Activated CD4-positive, CD25-positive, alpha-beta regulatory T cell treated with anti-CD3 and anti-CD28 coated beads, Interleukin-2, amount 50 U/mL, for 16 hours (primary cell): ENCODE measurements around the gene MOAP1.
A peak's percentile ranks its signal among the peaks of the same experiment; 100 is the strongest.
"Not testable (repeated sequence)": the region's sequence is repeated elsewhere in the genome, so short reads cannot be mapped to it uniquely, and the experiment has no call there.

Experiments
- DNase-seq: peaks from one replicate; pipeline ENCODE4 v3.0.0-alpha.2; 2020; ENCODE audit warnings: low read depth, low spot score

MOAP1 gene, protein sequence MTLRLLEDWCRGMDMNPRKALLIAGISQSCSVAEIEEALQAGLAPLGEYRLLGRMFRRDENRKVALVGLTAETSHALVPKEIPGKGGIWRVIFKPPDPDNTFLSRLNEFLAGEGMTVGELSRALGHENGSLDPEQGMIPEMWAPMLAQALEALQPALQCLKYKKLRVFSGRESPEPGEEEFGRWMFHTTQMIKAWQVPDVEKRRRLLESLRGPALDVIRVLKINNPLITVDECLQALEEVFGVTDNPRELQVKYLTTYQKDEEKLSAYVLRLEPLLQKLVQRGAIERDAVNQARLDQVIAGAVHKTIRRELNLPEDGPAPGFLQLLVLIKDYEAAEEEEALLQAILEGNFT

DNA sequence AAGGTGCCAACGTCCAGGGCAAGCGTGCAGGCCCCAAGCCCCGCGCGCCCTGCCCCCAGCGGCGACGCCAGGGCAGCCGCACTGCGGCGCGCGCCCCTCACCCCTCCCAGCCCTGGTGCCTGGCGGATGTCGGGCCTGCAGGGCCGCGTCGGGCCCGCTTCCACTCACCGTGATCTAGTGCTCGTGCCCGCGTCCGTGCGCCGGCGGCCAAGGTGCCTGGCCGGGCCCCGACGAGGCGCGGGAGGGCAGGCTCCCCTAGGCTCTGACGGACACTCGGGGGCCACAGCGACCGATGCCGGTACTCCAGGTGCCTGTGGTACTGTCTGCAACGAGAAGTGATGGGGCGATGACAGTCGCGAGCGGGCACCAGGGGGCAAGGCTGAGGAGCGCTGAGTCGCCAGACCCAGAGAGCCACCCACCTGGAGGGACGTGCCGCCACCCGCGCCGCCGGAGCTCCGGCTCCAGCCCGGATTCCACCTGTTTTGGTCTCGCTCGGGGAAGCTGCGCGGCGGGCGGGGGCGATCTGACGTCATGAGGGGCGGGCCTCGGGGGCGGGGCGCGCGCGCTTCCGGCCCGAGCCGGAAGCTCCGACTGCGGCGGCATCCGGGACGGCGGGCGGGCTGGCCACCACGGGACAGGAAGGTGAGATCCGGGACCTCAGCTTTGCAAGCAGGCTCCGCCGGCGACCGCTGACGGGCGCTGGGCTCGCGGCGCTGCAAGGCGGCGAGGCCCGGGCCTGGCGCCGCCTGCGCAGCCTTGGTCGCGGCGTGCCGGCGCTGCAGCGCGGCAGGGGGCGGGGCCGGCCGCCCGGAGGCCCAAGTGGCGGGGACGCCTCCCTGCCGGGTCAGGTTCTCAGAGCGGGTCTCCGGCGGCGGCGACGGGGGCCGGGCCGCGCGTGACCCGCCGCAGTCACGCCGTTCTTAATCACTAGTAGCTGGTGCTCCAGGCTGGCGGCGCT lies at the start of gene MOAP1, which contains the start of gene LYSET:
Gene MOAP1 (minus strand): TSS at position 507 of the 958 bp plus-strand sequence. CDS start 655 bp downstream, outside the sequence.
Gene LYSET (plus strand): TSS at position 927 of the 958 bp plus-strand sequence. CDS start 89 bp downstream, outside the sequence.
- peak; percentile 76 for DNase-seq

DNA sequence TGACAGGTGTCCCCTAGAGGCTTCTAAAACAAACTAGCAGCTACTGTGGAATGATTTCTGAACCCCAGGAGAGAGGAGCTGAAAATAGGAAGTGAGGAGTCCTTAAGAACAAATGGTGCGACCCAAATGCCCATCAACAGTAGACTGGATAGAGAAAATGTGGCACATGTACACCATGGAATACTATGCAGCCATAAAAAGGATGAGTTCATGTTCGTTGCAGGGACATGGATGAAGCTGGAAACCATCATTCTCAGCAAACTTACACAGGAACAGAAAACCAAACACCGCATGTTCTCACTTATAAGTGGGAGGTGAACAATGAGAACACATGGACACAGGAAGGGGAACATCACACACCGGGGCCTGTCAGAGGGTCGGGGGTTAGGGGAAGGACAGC lies 48.4 kb upstream of the MOAP1 start:
- not testable (repeated sequence) for DNase-seq

DNA sequence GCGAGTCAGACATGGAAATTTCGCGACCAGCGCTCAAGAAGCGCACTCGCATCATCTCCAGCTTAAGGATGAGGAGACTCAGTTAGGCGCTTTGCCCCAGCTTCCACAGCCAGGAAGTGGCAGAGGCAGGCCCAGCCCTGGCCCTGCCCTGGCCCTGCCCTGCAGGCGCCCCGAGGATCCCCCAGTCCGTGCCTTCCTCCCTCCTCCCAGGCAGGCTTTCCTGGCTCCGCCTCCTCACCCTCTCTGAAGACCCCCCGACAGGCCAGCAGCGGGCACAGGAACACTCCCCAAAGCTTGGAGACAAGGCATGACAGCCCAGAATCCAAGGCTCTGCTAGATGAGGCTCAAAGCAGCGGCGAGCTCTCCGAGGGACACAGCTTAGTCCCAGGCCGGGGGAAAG lies 47.5 kb upstream of the MOAP1 start:
- DNase-seq = no peak

DNA sequence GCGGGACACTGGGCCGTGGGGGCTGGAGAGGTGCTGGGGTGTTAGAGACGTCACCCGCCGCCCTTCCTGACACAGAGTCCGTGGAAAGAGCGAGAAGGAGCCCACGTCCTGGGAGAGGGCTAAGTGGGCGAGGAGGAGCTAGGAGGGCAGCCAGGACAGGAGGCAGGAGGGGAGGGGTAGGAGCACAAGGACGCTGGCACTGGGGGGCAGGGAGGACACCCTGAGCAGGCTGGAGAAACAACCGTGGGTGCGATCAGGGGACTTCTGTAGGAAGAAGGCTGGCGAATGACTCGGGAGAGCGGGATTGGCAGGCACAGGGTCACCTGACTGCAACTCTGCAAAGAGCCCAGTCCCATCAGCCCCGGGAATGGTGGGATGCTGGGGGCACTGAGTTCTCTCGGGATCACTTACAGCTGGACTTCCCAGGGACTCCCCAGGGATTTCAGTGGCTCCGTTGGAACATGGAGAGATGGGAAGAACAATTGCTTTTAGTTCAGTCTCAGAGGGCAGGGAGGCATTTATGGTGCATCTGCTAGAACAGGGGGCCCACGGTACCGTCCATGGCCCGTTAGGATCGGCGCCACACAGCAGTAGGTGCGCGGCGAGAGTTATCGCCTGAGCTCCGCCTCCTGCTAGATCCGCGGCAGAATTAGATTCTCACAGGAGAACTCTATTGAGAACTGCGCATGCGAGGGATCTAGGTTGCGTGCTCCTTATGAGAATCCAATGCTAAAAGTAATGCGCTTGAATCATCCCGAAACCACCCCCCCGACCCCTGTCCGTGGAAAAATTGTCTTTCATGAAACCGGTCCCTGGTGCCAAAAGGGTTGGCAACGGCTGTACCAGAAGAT lies 46.7 kb upstream of the MOAP1 start:
- DNase-seq = no peak

DNA sequence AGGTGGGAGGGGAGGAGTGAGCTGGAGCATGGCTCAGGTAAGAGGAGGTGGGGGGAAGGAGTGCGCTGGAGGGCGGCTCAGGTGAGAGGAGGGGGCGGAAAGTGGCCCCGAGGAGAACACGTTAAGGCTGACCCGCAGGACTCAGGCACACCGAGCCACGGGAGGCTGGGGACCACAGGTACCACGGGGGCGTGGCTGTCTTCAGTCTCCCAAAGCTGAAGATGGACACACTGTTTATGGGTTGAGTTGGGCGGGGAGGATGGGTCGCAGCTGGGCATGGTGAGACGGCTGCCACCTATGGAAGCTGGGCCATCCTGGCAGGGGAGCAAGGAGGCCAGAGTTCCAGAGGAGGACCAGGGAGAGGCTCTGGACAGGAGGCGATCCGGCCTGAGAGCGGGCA lies 45.8 kb upstream of the MOAP1 start:
- no peak for DNase-seq

DNA sequence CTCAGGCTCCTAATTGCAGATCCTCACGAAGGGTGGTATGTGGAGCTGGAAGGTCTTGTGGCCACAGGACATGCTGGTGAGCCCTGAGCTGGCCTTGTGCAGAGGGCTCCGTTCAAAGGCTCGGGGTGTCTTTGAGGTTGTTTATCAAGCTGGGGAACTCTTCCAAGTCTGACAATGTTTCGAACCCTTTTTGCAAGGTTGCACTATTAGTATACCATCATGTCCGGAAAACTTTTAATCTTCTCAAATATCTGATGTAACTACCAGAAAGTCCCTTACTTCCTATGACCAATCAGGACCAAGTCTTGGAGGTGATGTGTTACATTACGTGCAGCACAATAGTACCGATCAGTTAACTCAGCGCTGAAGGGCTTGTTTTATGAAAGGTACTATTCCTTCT lies 43.9 kb upstream of the MOAP1 start:
- no peak for DNase-seq

DNA sequence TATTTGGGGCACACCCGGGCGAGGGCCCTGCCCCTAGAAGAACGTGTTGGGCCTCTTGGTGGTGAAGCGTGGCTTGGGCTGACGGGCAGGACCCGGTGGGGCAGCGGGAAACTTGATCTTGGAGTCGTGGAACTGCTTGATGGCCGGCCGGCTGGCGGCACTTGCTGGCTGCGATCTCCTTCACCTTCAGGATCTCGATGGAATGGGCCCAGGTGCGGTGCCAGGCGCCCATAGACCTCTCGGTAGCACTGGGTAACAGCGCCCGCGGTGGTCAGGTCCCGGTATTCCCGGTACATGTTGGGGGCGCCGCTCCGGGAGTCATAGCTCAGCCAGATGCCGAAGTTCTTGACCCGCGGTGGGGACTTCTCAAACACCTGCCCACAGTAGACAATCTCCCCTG lies 38.9 kb upstream of the MOAP1 start:
- no peak for DNase-seq

DNA sequence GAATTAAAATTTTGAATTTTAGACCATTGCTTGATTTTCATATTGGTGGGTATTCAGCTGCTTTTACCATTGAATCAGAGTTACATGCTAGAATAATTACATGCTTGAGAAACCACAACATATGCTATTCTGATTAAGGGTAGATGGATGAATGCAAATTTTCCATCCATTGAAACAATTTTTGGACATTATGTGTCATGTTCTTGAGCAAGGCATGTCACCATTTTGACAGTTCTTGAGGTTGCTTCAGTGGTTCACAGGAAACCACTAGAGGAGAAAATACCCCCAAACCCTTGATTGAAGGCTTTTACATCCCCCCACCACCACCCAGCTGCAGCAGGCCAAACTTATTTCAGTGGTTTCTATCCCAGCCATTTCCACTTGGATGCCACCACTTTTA lies 35.8 kb upstream of the MOAP1 start:
- no peak for DNase-seq

DNA sequence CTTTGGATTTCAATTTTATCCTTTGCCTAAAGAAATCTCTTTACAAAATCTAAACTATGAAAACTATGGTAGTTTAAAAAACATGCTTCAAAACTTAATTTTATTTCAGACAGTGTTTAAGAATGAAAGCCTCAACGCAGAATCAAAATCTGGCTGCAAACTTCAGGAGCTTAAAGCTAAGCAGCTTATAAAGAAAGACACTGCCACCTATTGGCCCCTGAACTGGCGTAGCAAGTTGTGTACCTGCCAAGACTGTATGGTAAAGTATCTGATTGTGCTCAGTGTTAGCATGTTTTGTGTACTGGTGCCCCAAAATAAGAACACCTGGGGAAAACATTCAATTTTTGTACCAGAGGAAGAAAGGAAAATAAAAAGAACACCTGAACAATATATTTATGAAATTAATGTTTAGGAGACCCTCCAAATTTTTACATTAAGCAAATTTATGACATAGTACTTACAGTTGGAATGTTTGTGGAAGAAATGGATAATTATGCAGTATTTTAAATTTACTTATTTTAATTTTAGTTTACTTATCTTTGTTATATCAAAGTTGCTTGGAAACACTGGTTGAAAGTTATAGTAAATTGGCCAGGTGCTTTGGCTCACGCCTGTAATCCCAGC lies 34.5 kb upstream of the MOAP1 start:
- DNase-seq = peak; percentile 18

DNA sequence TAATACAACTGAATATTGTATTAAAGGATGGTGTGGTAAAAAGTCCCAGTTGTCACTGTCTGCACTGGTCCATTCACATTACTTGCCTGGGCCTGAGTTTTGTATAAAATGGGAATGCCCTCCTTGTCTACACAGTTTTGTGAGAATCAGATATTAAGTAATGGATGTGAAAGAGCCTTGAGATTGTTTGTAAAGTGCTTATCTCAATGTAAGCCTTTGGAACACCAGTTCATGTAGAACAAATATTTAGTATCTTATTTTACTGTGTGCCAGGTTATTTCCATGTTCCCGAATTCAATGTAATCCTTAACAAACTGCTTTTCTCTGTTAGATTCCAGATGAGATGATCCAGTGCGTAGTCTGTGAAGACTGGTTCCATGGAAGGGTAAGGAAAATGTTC lies 29.9 kb upstream of the MOAP1 start:
- no peak for DNase-seq

DNA sequence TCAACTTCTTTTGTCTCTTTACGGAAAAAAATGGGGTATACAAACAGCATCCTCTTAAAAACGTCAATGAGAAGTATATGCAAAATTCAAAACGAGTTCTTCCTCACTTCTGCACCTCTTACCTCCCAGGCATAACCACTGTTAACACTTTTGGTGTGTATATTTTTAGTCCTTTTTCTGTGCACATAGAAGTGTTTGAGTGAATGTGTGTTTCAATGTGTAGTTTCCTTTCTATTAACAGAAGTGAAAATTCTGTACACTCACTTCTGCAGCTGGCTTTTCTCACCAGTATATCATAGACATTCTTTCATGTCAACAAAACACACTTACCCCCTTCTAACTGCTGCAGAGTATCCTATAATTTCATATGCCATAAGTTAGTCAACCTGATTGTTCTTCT lies 27.7 kb upstream of the MOAP1 start:
- no peak for DNase-seq

DNA sequence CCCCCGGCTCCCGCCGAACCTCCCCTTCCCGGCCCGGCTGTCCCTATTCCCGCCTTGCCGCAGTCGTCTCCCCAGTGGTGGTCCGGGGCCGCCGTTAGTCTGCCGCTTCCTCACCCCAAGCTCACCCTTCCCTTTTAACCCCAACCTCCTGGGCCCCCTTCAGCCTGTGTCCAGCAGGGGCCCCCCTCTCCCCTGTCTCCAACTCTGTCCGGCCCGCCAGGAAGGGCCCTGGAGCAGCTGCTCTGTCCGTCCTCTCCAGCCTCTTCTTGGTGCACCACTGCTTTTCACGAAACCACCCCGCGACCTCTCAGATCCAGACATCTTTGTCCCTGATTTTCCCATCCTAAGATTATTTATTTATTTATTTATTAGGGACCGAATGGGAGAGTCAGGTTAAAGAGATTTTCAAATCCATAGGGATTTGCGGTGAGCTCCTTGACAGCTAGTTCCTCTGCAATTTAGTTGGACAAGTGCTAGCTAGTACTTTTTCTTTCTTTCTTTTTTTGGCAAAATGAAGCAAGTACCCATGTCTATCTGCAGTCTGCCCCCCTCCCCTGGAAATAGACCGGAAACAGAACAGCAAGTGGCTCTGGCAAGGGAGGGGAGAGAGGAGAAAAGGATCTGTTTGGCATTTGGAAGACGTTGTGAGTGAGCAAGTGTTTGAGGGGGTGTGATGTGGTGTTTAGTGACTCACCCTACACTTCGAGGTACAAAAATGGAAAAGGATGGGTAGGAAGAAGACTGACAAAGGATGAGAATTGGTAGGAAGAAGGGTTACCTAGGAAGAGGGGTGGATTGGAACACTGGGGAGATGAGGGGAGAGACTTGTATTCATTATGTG lies 23.0 kb upstream of the MOAP1 start:
- no peak for DNase-seq

DNA sequence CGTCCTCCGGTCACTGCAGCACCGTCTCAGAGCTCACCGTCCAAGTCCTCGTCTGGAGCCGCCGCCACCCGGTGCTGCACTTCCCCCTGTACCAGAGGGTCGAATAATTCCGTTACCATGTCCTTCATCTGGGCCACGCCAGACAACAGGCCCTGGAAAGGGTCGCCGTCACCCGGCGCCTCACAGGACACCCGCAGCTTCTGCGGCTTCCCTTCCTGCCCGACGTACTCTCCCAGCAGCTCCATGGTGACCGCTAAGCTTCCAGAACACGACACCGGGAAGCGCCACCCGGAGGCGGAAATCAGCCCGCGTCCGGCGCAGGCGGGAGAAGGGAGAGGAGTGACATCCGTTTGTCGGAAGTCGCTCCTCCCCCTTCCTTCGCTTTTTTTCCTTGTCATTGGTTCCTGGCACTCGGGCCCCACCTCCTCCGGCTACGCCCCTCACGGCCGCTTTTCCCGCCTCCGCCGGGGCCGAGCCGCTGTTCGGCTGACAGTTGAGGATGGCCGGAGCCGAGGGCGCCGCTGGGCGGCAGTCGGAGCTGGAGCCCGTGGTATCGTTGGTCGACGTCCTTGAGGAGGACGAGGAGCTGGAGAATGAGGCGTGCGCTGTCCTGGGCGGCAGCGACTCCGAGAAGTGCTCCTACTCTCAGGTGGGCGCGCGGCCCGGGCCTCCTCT lies 22.2 kb upstream of the MOAP1 start, which contains the start of the genes GON7 and UBR7:
Gene GON7 (minus strand): TSS at position 273 of the 675 bp plus-strand sequence. CDS start 28 bp downstream, at position 245.
Gene UBR7 (plus strand): TSS at position 464 of the 675 bp plus-strand sequence. CDS start 36 bp downstream, at position 500.
- peak; percentile 81 for DNase-seq

DNA sequence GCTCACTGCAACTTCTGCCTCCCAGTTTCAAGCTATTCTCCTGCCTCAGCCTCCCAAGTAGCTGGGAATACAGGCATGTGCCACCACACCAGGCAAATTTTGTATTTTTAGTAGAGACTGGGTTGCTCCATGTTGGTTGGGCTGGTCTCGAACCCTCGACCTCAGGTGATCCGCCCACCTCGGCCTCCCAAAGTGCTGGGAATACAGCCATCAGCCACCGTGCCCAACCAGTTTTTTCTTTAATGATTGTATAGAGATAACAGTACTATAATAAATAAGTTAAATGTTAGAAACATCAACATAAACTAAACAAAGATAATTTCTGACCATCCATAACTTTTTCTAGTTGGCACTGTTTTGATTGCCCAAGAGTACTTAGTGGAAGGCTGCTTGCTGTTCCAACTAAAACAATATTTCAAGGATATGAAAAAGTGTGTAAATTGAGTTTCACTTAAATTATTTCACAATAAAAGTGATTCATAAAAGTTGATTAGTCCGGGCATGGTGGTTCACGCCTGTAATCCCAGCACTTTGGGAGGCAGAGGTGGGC lies 16.5 kb upstream of the MOAP1 start:
- DNase-seq = no peak

DNA sequence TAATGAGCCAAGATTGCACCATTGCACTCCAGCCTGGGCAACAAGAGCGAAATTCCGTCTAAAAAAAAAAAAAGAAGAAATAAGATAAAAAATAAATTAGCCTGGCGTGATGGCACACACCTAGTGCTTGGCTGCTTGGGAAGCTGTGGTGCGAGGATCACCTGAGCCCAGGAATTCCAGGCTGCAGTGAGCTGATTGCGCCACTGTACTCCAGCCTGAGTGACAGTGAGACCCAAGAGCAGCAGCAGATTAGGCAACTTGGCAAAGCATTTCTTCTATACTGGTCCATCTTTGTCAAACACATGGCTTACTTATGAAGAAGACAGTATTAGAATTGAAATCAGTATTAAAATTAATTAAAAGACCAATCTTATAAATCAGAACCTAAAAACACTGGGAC lies 15.9 kb upstream of the MOAP1 start:
- no peak for DNase-seq

DNA sequence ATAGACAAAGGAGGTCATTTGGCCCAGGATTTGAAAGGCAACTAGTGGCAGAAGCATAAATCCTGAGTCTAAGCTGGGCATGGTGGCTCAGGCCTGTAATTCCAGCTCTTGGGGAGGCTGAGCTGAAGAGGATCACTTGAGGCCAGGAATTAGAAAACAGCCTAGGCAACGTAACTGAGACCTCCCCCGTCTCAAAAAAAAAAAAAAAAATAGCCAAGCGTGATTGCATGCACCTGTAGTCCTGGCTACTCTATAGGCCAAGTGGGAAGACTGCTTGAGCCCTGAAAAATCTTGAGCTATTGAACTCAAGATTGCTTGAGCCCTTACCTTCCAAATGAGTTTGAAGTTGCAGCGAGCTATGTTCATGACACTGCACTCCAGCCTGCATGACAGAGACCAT lies 14.3 kb upstream of the MOAP1 start:
- no peak for DNase-seq

DNA sequence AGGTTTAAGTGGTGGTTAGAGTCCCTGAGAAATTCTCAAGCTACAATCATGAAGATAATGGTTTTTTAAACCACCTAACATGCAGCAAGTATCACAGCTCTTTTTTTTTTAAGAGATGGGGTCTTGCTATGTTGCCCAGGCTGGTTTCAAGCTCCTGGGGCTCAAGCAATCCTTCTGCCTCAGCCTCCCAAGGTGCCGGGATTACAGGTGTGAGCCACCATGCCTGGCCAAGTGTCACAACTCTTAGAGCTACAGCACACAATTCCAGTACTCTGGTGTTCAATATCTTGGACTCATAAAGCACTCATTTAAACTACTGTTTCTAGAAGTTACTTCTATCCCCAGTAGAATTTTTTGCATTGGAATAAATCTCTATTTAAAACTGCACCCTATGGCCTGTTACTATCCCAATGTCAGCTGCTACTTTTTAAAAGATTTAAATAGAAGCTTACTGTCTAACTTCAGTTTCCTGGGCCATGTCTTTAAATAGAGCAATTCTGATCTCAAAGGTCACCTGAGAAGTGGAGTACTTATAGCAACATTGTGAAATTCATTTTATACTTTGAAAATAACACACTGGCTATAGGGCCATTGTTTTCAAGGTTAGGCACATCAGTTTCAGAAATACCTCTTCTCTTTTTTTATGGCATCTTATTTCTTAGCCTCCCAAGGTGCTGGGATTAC lies 10.8 kb upstream of the MOAP1 start:
- no peak for DNase-seq

DNA sequence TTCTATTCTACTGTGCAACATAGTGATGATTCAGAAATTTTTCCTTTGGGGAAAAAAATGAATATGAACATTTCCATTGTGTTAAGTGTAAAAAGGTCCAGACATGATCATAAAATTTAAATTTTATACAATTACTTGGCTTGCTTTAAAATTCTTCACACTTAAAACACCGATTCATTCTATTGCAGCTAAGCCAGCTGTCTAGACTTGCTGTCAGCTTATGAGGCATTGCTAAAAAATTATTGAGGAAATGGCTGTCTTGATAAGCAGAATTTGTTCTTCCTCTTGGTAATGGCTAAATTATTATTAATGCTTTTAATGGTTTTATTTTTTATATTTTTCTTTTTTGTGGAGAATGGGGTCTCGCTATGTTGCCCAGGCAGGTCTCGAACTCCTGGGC lies 2.3 kb upstream of the MOAP1 start:
- no peak for DNase-seq

DNA sequence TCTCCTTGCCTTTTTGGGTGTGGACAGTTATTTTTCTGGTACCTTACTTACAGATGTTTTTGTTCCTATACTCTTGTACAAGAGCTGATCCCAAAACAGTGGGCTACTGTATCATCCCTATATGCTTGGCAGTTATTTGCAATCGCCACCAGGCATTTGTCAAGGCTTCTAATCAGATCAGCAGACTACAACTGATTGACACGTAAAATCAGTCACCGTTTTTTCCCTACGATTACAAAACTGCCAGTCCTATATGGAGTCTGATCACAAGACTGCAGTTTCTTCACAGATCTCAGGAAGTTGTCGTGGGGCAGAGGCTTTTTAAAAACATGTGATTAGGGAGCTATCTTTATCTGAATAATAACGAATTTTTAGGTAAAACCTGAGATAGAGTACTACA lies 1.8 kb upstream of the MOAP1 start:
- DNase-seq = no peak
